IMR-90 (cell line): ENCODE results near the gene CMSS1.

Source experiments
- BHLHE40 ChIP-seq: fragments of 150-350 bp; IDR thresholded peaks from 2 replicates; pipeline ENCODE4 v1.6.1; 2016; ENCODE audit warnings: mild to moderate bottlenecking, low read depth, low read length
- CHD1 ChIP-seq: IDR thresholded peaks from 2 replicates; pipeline ENCODE4 v1.6.1; 2012; ENCODE audit warnings: low read depth, low read length, improper control_type of control experiment
- FOS ChIP-seq: fragments of 150-350 bp; IDR thresholded peaks from 2 replicates; pipeline ENCODE4 v1.6.1; 2016; ENCODE audit warnings: low read depth, low read length
- MAFK ChIP-seq: IDR thresholded peaks from 2 replicates; pipeline ENCODE4 v1.6.1; 2012; ENCODE audit warnings: low read depth, low read length, improper control_type of control experiment
- MAZ ChIP-seq: IDR thresholded peaks from 2 replicates; pipeline ENCODE4 v1.6.1; 2012; ENCODE audit warnings: low read depth, mild to moderate bottlenecking, low read length, improper control_type of control experiment, moderate library complexity, borderline replicate concordance
- MXI1 ChIP-seq: IDR thresholded peaks from 2 replicates; pipeline ENCODE4 v1.6.1; 2012; ENCODE audit warnings: low read depth, mild to moderate bottlenecking, low read length, moderate library complexity, borderline replicate concordance
- NFE2L2 ChIP-seq: fragments of 150-350 bp; IDR thresholded peaks from 2 replicates; pipeline ENCODE4 v1.6.1; 2016; ENCODE audit warnings: low read depth, mild to moderate bottlenecking, low read length
- POLR2A ChIP-seq: IDR thresholded peaks from 2 replicates; pipeline ENCODE4 v1.6.1; 2012; ENCODE audit warnings: mild to moderate bottlenecking, low read depth, low read length
- RAD21 ChIP-seq: IDR thresholded peaks from 2 replicates; pipeline ENCODE4 v1.6.1; 2012; ENCODE audit warnings: low read length, improper control_type of control experiment
- RFX5 ChIP-seq: IDR thresholded peaks from 2 replicates; pipeline ENCODE4 v1.8.0; 2012; ENCODE audit warnings: low read depth, mild to moderate bottlenecking, low read length, moderate library complexity
- SMC3 ChIP-seq: fragments of 150-350 bp; IDR thresholded peaks from 2 replicates; pipeline ENCODE4 v1.6.1; 2016; ENCODE audit warnings: low read depth, mild to moderate bottlenecking, antibody characterized with exemption, low read length, moderate library complexity
- USF2 ChIP-seq: fragments of 150-350 bp; IDR thresholded peaks from 2 replicates; pipeline ENCODE4 v1.6.1; 2017; ENCODE audit warnings: mild to moderate bottlenecking, antibody characterized with exemption, low read length, low read depth
- TF ChIP-seq, protein P1 (sequence below): conservative IDR thresholded peaks from 2 replicates; pipeline ENCODE4 v1.5.1; 2012; ENCODE audit warnings: mild to moderate bottlenecking, low read depth, low read length, improper control_type of control experiment
- TF ChIP-seq, protein P2 (sequence below): fragments of 150-350 bp; IDR thresholded peaks from 2 replicates; pipeline ENCODE4 v1.6.1; 2016; ENCODE audit warnings: low read depth, mild to moderate bottlenecking, low read length, moderate library complexity, borderline replicate concordance

DNA sequence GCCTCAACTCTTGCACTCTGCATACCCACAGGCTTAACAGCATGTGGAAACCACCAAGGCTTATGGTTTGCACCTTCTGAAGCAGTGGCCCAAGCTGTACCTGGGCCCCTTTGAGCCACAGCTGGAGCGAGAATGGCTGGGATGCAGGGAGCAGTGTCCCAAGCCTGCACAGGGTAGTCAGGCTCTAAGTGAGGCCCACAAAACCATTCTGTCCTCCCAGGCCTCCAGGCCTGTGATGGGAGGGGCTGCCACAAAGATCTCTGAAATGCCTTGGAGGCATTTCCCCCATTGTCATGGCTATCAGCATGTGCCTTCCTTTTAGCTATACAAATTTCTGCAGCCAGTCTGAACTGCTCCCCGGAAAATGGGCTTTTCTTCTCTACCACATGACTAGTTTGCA lies 12.5 kb upstream of the CMSS1 start:
- no peak for TF ChIP-seq MAZ
- no peak for TF ChIP-seq POLR2A
- TF ChIP-seq, protein P1, sequence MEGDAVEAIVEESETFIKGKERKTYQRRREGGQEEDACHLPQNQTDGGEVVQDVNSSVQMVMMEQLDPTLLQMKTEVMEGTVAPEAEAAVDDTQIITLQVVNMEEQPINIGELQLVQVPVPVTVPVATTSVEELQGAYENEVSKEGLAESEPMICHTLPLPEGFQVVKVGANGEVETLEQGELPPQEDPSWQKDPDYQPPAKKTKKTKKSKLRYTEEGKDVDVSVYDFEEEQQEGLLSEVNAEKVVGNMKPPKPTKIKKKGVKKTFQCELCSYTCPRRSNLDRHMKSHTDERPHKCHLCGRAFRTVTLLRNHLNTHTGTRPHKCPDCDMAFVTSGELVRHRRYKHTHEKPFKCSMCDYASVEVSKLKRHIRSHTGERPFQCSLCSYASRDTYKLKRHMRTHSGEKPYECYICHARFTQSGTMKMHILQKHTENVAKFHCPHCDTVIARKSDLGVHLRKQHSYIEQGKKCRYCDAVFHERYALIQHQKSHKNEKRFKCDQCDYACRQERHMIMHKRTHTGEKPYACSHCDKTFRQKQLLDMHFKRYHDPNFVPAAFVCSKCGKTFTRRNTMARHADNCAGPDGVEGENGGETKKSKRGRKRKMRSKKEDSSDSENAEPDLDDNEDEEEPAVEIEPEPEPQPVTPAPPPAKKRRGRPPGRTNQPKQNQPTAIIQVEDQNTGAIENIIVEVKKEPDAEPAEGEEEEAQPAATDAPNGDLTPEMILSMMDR: no peak
- TF ChIP-seq RAD21: no peak
- TF ChIP-seq, protein P2, sequence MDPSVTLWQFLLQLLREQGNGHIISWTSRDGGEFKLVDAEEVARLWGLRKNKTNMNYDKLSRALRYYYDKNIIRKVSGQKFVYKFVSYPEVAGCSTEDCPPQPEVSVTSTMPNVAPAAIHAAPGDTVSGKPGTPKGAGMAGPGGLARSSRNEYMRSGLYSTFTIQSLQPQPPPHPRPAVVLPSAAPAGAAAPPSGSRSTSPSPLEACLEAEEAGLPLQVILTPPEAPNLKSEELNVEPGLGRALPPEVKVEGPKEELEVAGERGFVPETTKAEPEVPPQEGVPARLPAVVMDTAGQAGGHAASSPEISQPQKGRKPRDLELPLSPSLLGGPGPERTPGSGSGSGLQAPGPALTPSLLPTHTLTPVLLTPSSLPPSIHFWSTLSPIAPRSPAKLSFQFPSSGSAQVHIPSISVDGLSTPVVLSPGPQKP: no peak
- no peak for TF ChIP-seq BHLHE40
- TF ChIP-seq RFX5: no peak
- TF ChIP-seq FOS: no peak
- no peak for TF ChIP-seq MXI1
- TF ChIP-seq SMC3: no peak
- no peak for TF ChIP-seq NFE2L2
- no peak for TF ChIP-seq CHD1
- no peak for TF ChIP-seq USF2
- TF ChIP-seq MAFK: no peak
